HG02943 (cell line): Measurements from ENCODE around the gene INSIG2.

Experiments
- ATAC-seq: cut with Tn5 transposase; IDR thresholded peaks from one replicate; pipeline ENCODE4 v1.9.1; 2021; ENCODE audit warnings: mild to moderate bottlenecking, low read depth, moderate library complexity; ENCODE audit not compliant: unreplicated experiment

INSIG2 gene

GRCh38 chr2:118088051-118089024, at the start of gene INSIG2:
TSS of gene INSIG2 (plus strand) at chr2:118088471. CDS start at chr2:118096557, 8,086 bp downstream.
- ATAC-seq, result peak; percentile 97

DNA sequence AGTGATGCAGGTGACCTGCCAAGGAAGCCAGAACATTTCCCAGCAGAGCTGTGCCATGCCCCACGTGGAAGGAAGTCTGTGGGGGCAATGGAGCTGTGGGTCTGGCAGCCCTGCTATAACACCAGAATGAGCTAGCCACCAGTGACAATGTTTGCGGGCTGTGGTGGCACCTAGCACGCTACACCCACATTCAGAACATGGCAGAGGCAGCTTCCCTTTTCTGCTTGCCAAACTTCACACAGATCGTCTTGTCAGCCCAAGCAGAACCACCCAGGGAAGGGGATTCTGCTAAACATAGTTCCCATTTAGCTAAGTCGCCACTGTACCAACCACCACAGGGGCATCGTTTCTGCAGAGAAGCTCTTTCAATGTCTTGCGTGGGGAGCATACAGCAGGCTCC, 47.4 kb upstream of the INSIG2 start:
- ATAC-seq, result no peak

DNA sequence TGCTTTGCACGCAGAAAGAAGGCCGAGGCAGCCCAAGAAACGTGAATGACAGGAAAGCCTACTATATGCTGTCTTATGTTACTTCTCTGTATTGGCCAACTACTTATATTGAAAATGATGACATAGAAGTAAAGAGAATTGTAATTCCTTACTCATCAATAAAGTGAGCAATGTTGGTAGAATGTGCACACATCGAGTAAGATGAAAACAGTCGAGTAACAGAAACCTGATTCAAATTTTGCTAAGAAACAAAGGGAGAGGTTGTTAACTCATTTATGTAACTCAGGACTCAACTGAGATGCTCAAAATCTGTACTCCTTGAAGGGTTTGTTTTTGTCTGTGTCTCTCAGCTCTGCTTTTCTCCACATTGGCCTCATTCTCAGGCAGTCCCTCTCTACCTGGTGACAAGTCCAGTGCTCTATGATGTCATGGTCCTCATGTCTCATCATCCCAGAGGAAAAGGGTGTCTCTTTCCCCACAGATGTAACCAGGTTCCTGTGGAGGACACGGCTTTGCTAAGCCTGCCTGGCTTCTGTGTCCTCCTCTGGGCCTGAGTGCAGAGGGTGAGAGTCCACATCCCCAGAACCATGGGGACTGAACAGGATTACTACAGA, 44.1 kb upstream of the INSIG2 start:
- no peak for ATAC-seq

GRCh38 chr2:118044854-118045253, 43.4 kb upstream of the INSIG2 start:
- ATAC-seq, result no peak

DNA sequence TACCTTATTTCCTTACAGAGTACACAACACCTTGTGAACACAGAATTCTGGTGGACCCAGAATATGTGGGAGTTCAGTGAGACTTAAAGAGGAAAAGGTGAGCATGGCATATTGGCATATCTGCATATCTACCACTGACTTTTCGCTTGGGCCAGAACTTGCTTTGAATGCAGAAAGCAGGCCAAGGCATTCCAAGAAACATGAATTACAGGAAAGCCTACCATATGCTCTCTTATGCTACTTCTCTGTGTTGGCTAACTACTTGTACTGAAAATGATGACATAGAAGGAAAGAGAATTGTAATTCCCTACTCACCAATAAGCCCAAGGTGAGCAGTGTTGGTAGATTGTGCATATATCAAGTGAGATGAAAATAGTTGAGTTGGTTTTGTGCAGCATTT, 43.0 kb upstream of the INSIG2 start:
- ATAC-seq, result no peak

DNA sequence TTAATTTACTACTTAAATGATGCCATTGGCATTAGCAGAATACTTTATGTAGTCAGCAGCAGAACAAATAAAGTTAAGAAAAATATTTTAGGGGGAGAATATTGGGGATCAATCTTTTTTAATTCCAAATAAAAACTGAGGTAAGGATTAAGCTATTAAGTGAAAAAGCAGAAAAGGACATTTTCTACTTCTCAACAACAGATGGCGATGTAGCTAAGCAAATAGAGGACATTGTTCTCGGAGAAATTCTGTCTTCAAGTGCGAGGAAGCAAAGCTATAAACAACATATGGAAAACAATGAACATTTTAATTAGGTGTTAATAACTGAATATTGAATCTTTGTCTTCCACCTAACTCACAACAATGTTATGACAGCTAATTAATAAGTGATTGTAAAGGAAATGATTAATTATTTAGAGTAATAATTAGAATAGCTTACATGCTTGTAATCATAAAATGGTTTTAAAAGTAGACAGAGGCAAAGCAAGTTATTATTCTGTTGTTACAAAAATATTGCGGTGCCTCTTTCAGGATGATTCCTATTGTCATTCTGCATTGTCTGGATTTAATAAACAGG, 41.5 kb upstream of the INSIG2 start:
- peak; percentile 58 for ATAC-seq

GRCh38 chr2:118047380-118047826, 40.9 kb upstream of the INSIG2 start:
- no peak for ATAC-seq

DNA sequence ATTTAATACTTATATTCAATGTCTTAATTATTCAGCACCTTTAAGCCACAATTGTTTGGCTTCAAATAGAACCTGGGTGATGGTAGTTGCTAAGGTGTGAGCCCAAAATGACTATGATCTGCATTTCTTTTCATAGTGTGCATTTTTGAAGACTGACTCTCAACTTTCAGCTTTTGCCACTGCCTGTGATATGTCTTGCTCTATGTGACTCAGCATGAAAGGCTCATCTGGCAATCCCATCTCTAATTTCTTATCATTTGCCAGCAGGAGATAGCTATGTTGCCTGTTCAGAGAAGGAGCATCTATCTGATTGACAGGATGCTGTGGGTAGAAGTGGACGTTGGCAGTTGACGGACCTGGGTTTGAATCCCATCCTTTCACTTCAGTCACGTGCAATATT, 39.9 kb upstream of the INSIG2 start:
- no peak for ATAC-seq

- ATAC-seq, result no peak
Measured at GRCh38 chr2:118049140-118049815, 39.0 kb upstream of the INSIG2 start.

DNA sequence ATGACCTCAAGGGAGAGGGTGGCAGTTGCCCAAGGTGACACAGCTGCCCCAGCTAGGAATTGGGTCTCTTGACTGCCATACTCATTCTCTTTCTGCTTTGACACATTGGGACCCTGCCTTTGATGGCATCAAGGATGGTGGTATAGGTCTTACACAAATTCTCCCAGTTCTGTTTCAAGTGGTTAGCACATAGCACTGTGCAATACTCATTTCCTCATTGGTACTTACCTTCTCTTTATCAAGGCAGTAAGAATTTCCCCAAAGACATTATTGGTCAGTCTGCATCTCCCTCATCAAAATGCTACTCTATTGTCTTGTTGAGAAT, 38.5 kb upstream of the INSIG2 start:
- ATAC-seq, result no peak

GRCh38 chr2:118050386-118050785, 37.9 kb upstream of the INSIG2 start:
- no peak for ATAC-seq

GRCh38 chr2:118050974-118051373, 37.3 kb upstream of the INSIG2 start:
- ATAC-seq, result no peak

- ATAC-seq, result no peak
Measured at GRCh38 chr2:118051826-118052358, 36.4 kb upstream of the INSIG2 start.

DNA sequence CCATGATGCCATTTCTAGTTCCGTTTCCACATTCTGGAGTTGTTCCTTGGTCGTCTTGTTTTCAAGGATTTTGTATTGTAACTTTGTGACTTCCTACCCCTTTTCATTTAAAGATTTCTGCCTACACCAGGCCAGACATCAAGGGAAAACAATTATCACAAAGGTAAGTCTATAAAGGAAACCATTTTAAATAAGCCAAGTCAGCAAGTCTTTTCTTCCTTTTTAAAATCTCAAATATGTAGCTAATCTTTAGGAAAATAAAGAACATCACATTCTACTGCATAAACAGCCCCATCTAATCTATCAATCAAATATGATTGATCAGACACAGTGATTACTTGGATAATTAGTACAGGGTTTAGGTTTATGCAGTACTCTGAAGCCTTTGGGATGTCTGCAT, 35.8 kb upstream of the INSIG2 start:
- ATAC-seq, result no peak

DNA sequence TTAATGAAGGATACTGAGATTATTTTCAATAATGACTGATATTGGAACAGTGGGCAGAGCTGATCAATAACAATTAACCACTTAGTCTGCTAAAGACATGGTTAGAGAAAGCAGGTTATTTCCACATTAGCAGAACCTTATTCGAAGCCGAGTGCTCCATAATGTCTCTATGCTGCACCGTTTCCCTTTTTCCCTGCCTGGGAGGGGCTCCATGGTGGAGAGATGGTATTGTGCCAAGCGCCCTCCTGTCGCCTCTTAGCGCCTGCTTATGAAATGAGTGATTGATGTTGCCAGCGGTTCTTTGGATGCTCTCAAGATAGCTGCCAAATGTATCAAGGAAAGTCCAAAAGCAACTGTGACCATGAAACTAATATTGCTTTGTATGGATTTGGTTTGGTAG, 34.6 kb upstream of the INSIG2 start:
- no peak for ATAC-seq

DNA sequence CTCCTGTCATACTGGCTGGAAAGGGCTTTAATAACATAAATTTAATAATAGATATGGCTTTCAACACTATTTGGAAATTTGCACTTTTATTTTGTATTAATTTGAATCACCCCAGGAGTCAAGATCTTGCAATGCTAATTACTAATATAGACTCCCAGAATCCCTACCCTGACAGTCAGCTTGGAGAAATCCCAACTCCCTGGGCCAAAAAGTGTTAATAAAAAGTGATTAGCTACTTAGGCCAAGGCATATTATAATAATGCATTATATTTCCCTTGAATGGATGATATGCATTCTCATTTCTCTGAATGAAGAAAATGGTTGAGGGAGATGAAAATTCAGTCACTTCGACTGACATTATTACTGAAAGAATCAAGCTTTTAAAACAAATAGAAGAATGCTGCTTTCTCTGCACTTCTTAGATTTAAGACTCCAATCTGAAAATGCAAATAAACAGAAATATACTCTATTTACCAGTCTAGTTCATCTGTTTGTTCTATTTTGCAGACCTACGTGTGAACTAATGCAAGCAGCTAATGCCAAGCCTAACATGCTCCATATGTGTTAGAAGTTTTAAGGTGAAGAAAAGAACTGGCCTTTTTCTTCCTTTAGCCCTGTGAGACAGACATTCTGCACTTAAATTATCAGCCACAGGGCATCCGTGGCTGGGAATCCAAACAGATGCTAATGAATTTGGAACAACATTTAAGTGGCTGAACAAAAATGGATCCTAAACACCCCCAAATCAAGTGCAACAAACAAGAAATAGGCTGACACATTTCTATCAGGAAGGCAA, 33.9 kb upstream of the INSIG2 start:
- ATAC-seq, result no peak

- ATAC-seq, result peak; percentile 76
Measured at GRCh38 chr2:118055512-118056164, 32.6 kb upstream of the INSIG2 start.

GRCh38 chr2:118056165-118056534, 32.1 kb upstream of the INSIG2 start:
- ATAC-seq, result peak; percentile 85

DNA sequence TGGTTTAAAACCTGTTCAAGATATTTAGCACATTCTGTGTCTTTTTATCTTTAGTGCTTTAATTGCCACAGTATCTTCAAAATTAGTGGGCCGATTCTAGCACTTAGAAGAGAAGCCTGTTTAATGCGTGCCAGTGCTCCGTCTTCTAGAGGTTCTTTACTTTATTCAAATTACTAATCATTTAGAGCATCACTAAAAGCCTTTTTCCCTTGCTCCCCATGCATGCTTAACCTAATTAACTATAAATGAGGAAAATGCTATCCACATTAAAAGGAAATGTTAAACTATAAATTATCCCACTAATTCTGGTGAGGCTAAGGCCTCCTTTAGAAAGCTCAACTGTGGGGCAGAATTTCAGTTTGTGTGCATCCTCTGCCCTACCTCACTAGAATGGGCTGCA, 31.5 kb upstream of the INSIG2 start:
- no peak for ATAC-seq
